HepG2 (cell line): ENCODE measurements around the gene ELP5. TPM values are rescaled to one million over a fixed set of nuclear protein-coding genes. Genes with fewer than 3 reads are reported as not detected.

Experiments
- CERS6 ChIP-seq: sonication (generic); formaldehyde crosslinking; IDR thresholded peaks from 2 replicates; pipeline ENCODE4 v1.5.0; 2020; ENCODE audit warnings: missing genetic modification reagents
- EP300 ChIP-seq, 3 experiments: sonication (generic) in 1 of 3; formaldehyde crosslinking in 1 of 3; IDR thresholded peaks; 2 replicates each; pipeline versions ENCODE4 v1.5.1 to v1.6.1; 2011 to 2020; ENCODE audit warnings: low read depth in 2 of 3, low read length in 2 of 3, borderline replicate concordance in 1 of 3, improper control_type of control experiment in 1 of 3, mild to moderate bottlenecking in 1 of 3, missing genetic modification reagents in 1 of 3, moderate library complexity in 1 of 3
- HDAC2 ChIP-seq: sonication (generic); formaldehyde crosslinking; IDR thresholded peaks from 2 replicates; pipeline ENCODE4 v1.4.0; 2020; ENCODE audit warnings: missing genetic modification reagents
- NCOA1 ChIP-seq: sonication (generic); formaldehyde crosslinking; IDR thresholded peaks from 2 replicates; pipeline ENCODE4 v1.9.0; 2021; ENCODE audit warnings: missing genetic modification reagents
- SKIL ChIP-seq: sonication (generic); formaldehyde crosslinking; IDR thresholded peaks from 2 replicates; pipeline ENCODE4 v1.8.0; 2022; ENCODE audit warnings: missing genetic modification reagents, mild to moderate bottlenecking, moderate library complexity, borderline replicate concordance
- SOX13 ChIP-seq, 3 experiments: fragments of 450-650 bp in 1 of 3; sonication (generic) in 1 of 3; formaldehyde crosslinking in 1 of 3; IDR thresholded peaks in 2 of 3; conservative IDR thresholded peaks in 1 of 3; 2 replicates each; pipeline versions ENCODE4 v1.5.0 to v1.6.1; 2016 to 2020; ENCODE audit warnings: antibody characterized with exemption in 1 of 3, mild to moderate bottlenecking in 1 of 3, missing compliant biosample characterization in 1 of 3, missing genetic modification reagents in 1 of 3, moderate library complexity in 1 of 3
- STAG1 ChIP-seq: sonication (generic); formaldehyde crosslinking; IDR thresholded peaks from 2 replicates; pipeline ENCODE4 v1.4.0; 2020; ENCODE audit warnings: missing genetic modification reagents
- ZNF775 ChIP-seq: sonication (generic); formaldehyde crosslinking; IDR thresholded peaks from 2 replicates; pipeline ENCODE4 v1.4.0; 2020; ENCODE audit warnings: missing genetic modification reagents, mild to moderate bottlenecking, moderate library complexity, borderline replicate concordance
- ZUFSP ChIP-seq: sonication (generic); formaldehyde crosslinking; IDR thresholded peaks from 2 replicates; pipeline ENCODE4 v1.9.0; 2021; ENCODE audit warnings: missing genetic modification reagents, mild to moderate bottlenecking, borderline replicate concordance
- polyA plus RNA-seq, 8 experiments: library from polyadenylated mRNA; depleted of rRNA in 3 of 8; stranded (reverse) in 7 of 8; unstranded in 1 of 8; fragments of >200 nt; fragmentation: Illumina TruSeq in 4 of 8; extraction: Trizol in 4 of 8; gene quantifications; 2 replicates each; pipeline versions ENCODE4 v1.2.1 to v1.2.3, GENCODE V29; 2011 to 2016; ENCODE audit warnings: low read depth in 4 of 8, missing spikeins in 1 of 8, mixed read lengths in 1 of 8; ENCODE audit not compliant: insufficient read depth in 1 of 8
- total RNA-seq, 5 experiments: library from RNA; depleted of rRNA; stranded (reverse); fragments of >200 nt; fragmentation: Illumina TruSeq; extraction: Trizol; gene quantifications; 2 replicates each; pipeline ENCODE4 v1.2.3, GENCODE V29; 2016; ENCODE audit warnings: low read depth in 1 of 5
- TF ChIP-seq, protein P1 (sequence below): sonication (generic); formaldehyde crosslinking; IDR thresholded peaks from 2 replicates; pipeline ENCODE4 v1.5.1; 2020; ENCODE audit warnings: missing genetic modification reagents, mild to moderate bottlenecking, borderline replicate concordance
- TF ChIP-seq, protein P2 (sequence below): sonication (generic); formaldehyde crosslinking; IDR thresholded peaks from 2 replicates; pipeline ENCODE4 v1.8.1; 2023; ENCODE audit warnings: mild to moderate bottlenecking, missing genetic modification reagents, borderline replicate concordance

ELP5 gene
- total and polyA plus RNA-seq, 2 of the 13 experiments (the other 11 are each of a cell fraction or from before 2014, with no cell fraction given), result 67.6 to 69.8 TPM

DNA sequence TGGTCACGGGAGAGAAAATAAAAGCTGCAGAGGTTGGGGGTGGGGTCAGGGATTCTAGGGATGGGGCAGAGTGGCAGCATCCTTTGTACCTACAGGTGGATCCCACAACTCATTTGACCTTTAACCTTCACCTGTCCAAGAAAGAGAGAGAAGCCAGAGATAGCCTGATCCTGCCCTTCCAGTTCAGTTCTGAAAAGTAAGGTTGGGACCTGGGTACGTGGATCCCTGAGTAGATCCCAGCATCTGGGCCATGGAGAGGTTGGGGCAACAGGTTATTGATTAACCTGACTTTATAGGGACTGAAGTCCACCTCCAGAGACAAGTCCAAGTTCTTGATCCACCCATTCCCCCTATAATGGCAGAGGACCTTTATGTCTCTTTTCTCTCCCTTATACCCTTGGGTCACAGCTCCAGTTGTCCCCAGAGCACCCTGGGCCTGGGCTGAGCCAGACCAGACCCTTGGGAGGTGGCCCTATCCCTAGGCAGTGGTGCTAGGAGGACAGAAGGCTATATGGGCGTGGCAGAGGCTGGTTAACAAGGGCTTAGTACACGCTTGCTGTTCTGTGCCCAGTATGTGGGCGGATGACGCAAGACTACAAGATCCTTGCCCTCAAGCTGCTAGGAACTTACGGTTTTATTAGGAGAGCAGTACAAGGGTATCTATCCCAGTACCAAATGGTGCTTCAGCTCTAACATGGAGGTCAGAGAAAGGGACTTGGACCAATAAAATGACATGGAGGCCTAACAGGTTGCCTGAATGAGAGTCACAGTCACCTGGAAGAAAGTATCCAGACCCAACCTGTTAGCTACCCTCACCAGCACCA is 6.9 kb downstream of the ELP5 start (continued):
- TF ChIP-seq ZUFSP (CRISPR knock-in tag) (no peak), STAG1 (CRISPR knock-in tag) (no peak), SKIL (no peak), NCOA1 (CRISPR knock-in tag) (no peak), ZNF775 (no peak), HDAC2 (CRISPR knock-in tag) (peak; percentile 39; the same call in 1 of the 2 replicates), CERS6 (CRISPR knock-in tag) (no peak), SOX13 (IDR thresholded peaks at IDR 0.05) (no peak), SOX13 (CRISPR knock-in tag; conservative IDR thresholded peaks at IDR 0.05 in 1 of 2, IDR thresholded peaks at IDR 0.05 in 1 of 2) (peak in 1 of 2 experiments; percentile 39; a peak in 2 of 4 replicates), EP300 (IDR thresholded peaks at IDR 0.05; ENCODE audit: low read depth in 2 of 2, low read length in 2 of 2) (peak; percentile 11 to 42; a peak in 1 of 4 replicates), EP300 (CRISPR knock-in tag; IDR thresholded peaks at IDR 0.05; ENCODE audit: borderline replicate concordance) (no peak)
- TF ChIP-seq, protein P1, sequence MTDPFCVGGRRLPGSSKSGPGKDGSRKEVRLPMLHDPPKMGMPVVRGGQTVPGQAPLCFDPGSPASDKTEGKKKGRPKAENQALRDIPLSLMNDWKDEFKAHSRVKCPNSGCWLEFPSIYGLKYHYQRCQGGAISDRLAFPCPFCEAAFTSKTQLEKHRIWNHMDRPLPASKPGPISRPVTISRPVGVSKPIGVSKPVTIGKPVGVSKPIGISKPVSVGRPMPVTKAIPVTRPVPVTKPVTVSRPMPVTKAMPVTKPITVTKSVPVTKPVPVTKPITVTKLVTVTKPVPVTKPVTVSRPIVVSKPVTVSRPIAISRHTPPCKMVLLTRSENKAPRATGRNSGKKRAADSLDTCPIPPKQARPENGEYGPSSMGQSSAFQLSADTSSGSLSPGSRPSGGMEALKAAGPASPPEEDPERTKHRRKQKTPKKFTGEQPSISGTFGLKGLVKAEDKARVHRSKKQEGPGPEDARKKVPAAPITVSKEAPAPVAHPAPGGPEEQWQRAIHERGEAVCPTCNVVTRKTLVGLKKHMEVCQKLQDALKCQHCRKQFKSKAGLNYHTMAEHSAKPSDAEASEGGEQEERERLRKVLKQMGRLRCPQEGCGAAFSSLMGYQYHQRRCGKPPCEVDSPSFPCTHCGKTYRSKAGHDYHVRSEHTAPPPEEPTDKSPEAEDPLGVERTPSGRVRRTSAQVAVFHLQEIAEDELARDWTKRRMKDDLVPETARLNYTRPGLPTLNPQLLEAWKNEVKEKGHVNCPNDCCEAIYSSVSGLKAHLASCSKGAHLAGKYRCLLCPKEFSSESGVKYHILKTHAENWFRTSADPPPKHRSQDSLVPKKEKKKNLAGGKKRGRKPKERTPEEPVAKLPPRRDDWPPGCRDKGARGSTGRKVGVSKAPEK, result no peak
- TF ChIP-seq, protein P2, sequence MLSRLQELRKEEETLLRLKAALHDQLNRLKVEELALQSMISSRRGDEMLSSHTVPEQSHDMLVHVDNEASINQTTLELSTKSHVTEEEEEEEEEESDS (CRISPR knock-in tag), result no peak
